Cardiac muscle cell (in vitro differentiated cells and primary cell): ENCODE results near the gene EXOC3L4. TPM values are rescaled to one million over a fixed set of nuclear protein-coding genes. Genes with fewer than 3 reads are reported as not detected.

ENCODE experiments used
- DNase-seq, 2 donors: peaks; one replicate each; pipeline versions ENCODE4 v3.0.0 to v3.0.0-alpha.2; 2010 to 2017; ENCODE audit warnings: low read depth in 1 of 2, low spot score in 1 of 2
- H3K27ac ChIP-seq: fragments of 200-600 bp; sonication (generic); 2 replicates; pipeline ENCODE4 v1.5.1; 2016
- H3K27me3 ChIP-seq: fragments of 200-600 bp; sonication (generic); 2 replicates; pipeline ENCODE4 v1.6.0; 2016; ENCODE audit warnings: control low read depth
- H3K36me3 ChIP-seq: fragments of 200-600 bp; sonication (generic); 2 replicates; pipeline ENCODE4 v1.5.1; 2016; ENCODE audit warnings: control low read depth
- H3K4me1 ChIP-seq: fragments of 200-600 bp; sonication (generic); 2 replicates; pipeline ENCODE4 v1.8.1; 2017; ENCODE audit warnings: low read depth, mild to moderate bottlenecking, mixed run types
- H3K4me3 ChIP-seq: fragments of 200-600 bp; sonication (generic); 2 replicates; pipeline ENCODE4 v1.5.1; 2016; ENCODE audit warnings: mild to moderate bottlenecking
- H3K9me3 ChIP-seq: fragments of 200-600 bp; sonication (generic); 2 replicates; pipeline ENCODE4 v1.5.1; 2017; ENCODE audit warnings: low read depth, mild to moderate bottlenecking, control low read depth
- CTCF ChIP-seq: IDR thresholded peaks from 2 replicates; pipeline ENCODE4 v1.5.1; 2012; ENCODE audit warnings: low read depth, mild to moderate bottlenecking, low read length
- polyA plus RNA-seq: library from polyadenylated mRNA; unstranded; fragments of >200 nt; fragmentation: Nextera tagmentation; extraction: Ambion mirVana; gene quantifications from 2 replicates; pipeline ENCODE4 v1.2.1, GENCODE V29; 2016
- total RNA-seq: library from RNA; depleted of rRNA; stranded (reverse); fragments of >200 nt; gene quantifications from 2 replicates; pipeline ENCODE4 v1.2.3, GENCODE V29; 2016

Gene EXOC3L4
- total and polyA plus RNA-seq, 2 experiments from 2014 or later = 2.7 to 5.5 TPM

- Histone ChIP-seq H3K4me3 (peak overlapping the region; percentile 18), H3K27ac (no peak overlapping the region), H3K4me1 (no peaks in the 10 kb centered on the region)
These were observed 31.8 kb downstream of the EXOC3L4 start for GRCh38 chr14:103126088-103126872.

GRCh38 chr14:103126873-103127304, 32.4 kb downstream of the EXOC3L4 start:
- Histone ChIP-seq H3K27me3 (peaks cover 51% of the 10 kb centered on the region), H3K4me1 (no peaks in the 10 kb centered on the region), H3K36me3 (no peaks in the 10 kb centered on the region), H3K4me3 (peak overlapping the region; percentile 18), H3K9me3 (no peaks in the 10 kb centered on the region), H3K27ac (no peak overlapping the region)
- TF ChIP-seq CTCF = no peak
- peak; percentile 43 to 91 for DNase-seq

More at GRCh38 chr14:103126088-103126872, 31.8 kb downstream of the EXOC3L4 start:
- Histone ChIP-seq H3K9me3 (no peaks in the 10 kb centered on the region), H3K27me3 (peaks cover 55% of the 10 kb centered on the region), H3K36me3 (no peaks in the 10 kb centered on the region)
- no peak for TF ChIP-seq CTCF
- DNase-seq = no peak

- no peaks in the 10 kb centered on the region for H3K36me3 ChIP-seq
- peaks cover 4% of the 10 kb centered on the region for H3K4me1 ChIP-seq
- no peaks in the 10 kb centered on the region for H3K9me3 ChIP-seq
- no peak overlapping the region for H3K27ac ChIP-seq
- no peak for DNase-seq
- H3K27me3 ChIP-seq = peaks cover 51% of the 10 kb centered on the region
- no peak overlapping the region for H3K4me3 ChIP-seq
- TF ChIP-seq CTCF = no peak
These were observed 32.8 kb downstream of the EXOC3L4 start for GRCh38 chr14:103127356-103127755.

- DNase-seq = no peak
- no peaks in the 10 kb centered on the region for H3K9me3 ChIP-seq
- no peak overlapping the region for H3K27ac ChIP-seq
- no peak for TF ChIP-seq CTCF
- H3K36me3 ChIP-seq = no peaks in the 10 kb centered on the region
- no peak overlapping the region for H3K4me3 ChIP-seq
- peaks cover 6% of the 10 kb centered on the region for H3K4me1 ChIP-seq
- H3K27me3 ChIP-seq = peaks cover 45% of the 10 kb centered on the region
These were observed 33.5 kb downstream of the EXOC3L4 start for GRCh38 chr14:103127861-103128598.

GRCh38 chr14:103128631-103129300, 34.2 kb downstream of the EXOC3L4 start:
- Histone ChIP-seq H3K4me1 (peaks cover 6% of the 10 kb centered on the region), H3K27ac (no peak overlapping the region), H3K4me3 (no peak overlapping the region), H3K27me3 (peaks cover 38% of the 10 kb centered on the region), H3K9me3 (no peaks in the 10 kb centered on the region), H3K36me3 (no peaks in the 10 kb centered on the region)
- no peak for TF ChIP-seq CTCF
- DNase-seq = no peak
